Psoas muscle (tissue), 8 donors: ENCODE results near the gene GPRC5A. TPM values are rescaled to one million over a fixed set of nuclear protein-coding genes. Genes with fewer than 3 reads are reported as not detected.
A peak's percentile ranks its signal among the peaks of the same experiment; 100 is the strongest.

Source experiments
- ATAC-seq, 4 donors: fragments of 200-7000 bp; cut with Tn5 transposase; one replicate each; pipeline ENCODE4 v1.9.1; 2020; ENCODE audit warnings: moderate library complexity in 3 of 4, mild to moderate bottlenecking in 2 of 4
- DNase-seq, 2 donors: peaks; one replicate each; pipeline ENCODE4 v3.0.0-alpha.2; 2020
- H3K27ac ChIP-seq: fragments of 200-600 bp; one replicate; pipeline ENCODE4 v1.8.0; 2022
- H3K27me3 ChIP-seq, 3 donors: fragments of 200-600 bp in 1 of 3; one replicate each; pipeline versions ENCODE4 v1.6.1 to v1.8.0; 2013 to 2022; ENCODE audit warnings: low read length in 2 of 3, mild to moderate bottlenecking in 2 of 3, moderate library complexity in 1 of 3; ENCODE audit not compliant: insufficient read depth in 3 of 3
- H3K36me3 ChIP-seq, 2 donors: fragments of 200-600 bp in 1 of 2; one replicate each; pipeline versions ENCODE4 v1.6.1 to v1.8.0; 2013 to 2022; ENCODE audit warnings: low read depth in 1 of 2, mild to moderate bottlenecking in 1 of 2, moderate library complexity in 1 of 2; ENCODE audit not compliant: insufficient read depth in 1 of 2
- H3K4me1 ChIP-seq: fragments of 200-600 bp; one replicate; pipeline ENCODE4 v1.8.0; 2022
- H3K4me3 ChIP-seq: fragments of 200-600 bp; one replicate; pipeline ENCODE4 v1.8.0; 2022; ENCODE audit warnings: mild to moderate bottlenecking
- H3K9me3 ChIP-seq: fragments of 200-600 bp; one replicate; pipeline ENCODE4 v1.8.0; 2022
- CTCF ChIP-seq: fragments of 200-600 bp; IDR thresholded peaks from one replicate; pipeline ENCODE4 v1.8.0; 2022; ENCODE audit warnings: antibody characterized with exemption
- WGBS, 3 donors: extraction: QIAGEN DNeasy Blood & Tissue Kit; methylation state at CpG; one replicate each; pipeline versions ENCODE4 v1.1.6 to v1.1.7; 2013; 5-methylcytosine and 5-hydroxymethylcytosine counted together
- intact Hi-C, 2 donors: fragments of 100-400 bp; cut with DNase I; formaldehyde crosslinking; loops; one replicate each; pipeline versions ENCODE4 v1.11.0 to v1.14.2; 2022
- polyA plus RNA-seq, 3 donors: library from polyadenylated mRNA; stranded (reverse); fragments of 200-250 nt; gene quantifications; one replicate each; pipeline ENCODE4 v1.2.3, GENCODE V29; 2013
- total RNA-seq, 4 donors: library from RNA; stranded (reverse); fragmentation: NEBNext Ultra II Directional in 2 of 4; extraction: Animal tissue kit (Norgen Biotek cat#: 25700) in 2 of 4; gene quantifications; one replicate each; pipeline versions ENCODE4 v1.2.1 to v1.2.4, GENCODE V29; 2021 to 2023
- donor health status: healthy with polysubstance abuse.
- donor health status: DM: no; HTN: no; CAD: no; lungs with moderate emphysema.
- donor health status: Bipolar disorder and iron deficiency.
- donor health status: healthy.
- donor health status: DM: yes; HTN: yes; CAD: no.
- donor health status: DM: no; HTN: no; CAD: no.
- donor health status: DM: no; HTN: no; CAD: no.
- donor health status: DM: yes; HTN: yes; CAD: no.

The GPRC5A gene
- total and polyA plus RNA-seq, 7 donors, result 0.09 to 0.99 (median 0.28) TPM

GRCh38 chr12:12941450-12942350 lies 50.3 kb downstream of the GPRC5A start:
- no peaks in the 10 kb centered on the region for H3K9me3 ChIP-seq
- no peaks in the 10 kb centered on the region for H3K4me1 ChIP-seq
- WGBS, 3 donors, result 88 to 90% (median 89%) methylated on average over 10 of the region's 10 CpGs
- H3K27ac ChIP-seq, result no peak overlapping the region
- ATAC-seq (no peak), DNase-seq (no peak)
- H3K4me3 ChIP-seq, result no peak overlapping the region
- intact Hi-C loops, result no loop called here
- TF ChIP-seq CTCF, result no peak
- H3K27me3 ChIP-seq, result peaks cover 0 to 3% (median 0%) of the 10 kb centered on the region in 3 donors
- H3K36me3 ChIP-seq, result no peaks in the 10 kb centered on the region

- no peak overlapping the region for H3K27ac ChIP-seq
- no peak for TF ChIP-seq CTCF
- no peak overlapping the region for H3K4me3 ChIP-seq
- H3K27me3 ChIP-seq, result peaks cover 0 to 3% (median 0%) of the 10 kb centered on the region in 3 donors
- H3K36me3 ChIP-seq, result no peaks in the 10 kb centered on the region
- peak in 3 of 4 donors; percentile 27 to 56 (median 30) for ATAC-seq
- H3K4me1 ChIP-seq, result no peaks in the 10 kb centered on the region
- H3K9me3 ChIP-seq, result no peaks in the 10 kb centered on the region
- intact Hi-C loops, result no loop called here
- 87 to 88% (median 88%) methylated on average over 8 of the region's 8 CpGs for WGBS, 3 donors
- no peak for DNase-seq
Observed at GRCh38 chr12:12943586-12944260, 52.4 kb downstream of the GPRC5A start.

GRCh38 chr12:12945591-12945990 lies 54.2 kb downstream of the GPRC5A start:
- DNase-seq (no peak), ATAC-seq (no peak)
- Histone ChIP-seq H3K9me3 (no peaks in the 10 kb centered on the region), H3K36me3 (no peaks in the 10 kb centered on the region), H3K27me3 (peaks cover 0 to 3% (median 0%) of the 10 kb centered on the region in 3 donors), H3K4me1 (no peaks in the 10 kb centered on the region), H3K4me3 (no peak overlapping the region), H3K27ac (no peak overlapping the region)
- intact Hi-C loops, result no loop called here
- TF ChIP-seq CTCF, result no peak

- ATAC-seq (no peak), DNase-seq (no peak)
- H3K4me1 ChIP-seq, result no peaks in the 10 kb centered on the region
- no peak overlapping the region for H3K4me3 ChIP-seq
- intact Hi-C loops, result no loop called here
- no peak for TF ChIP-seq CTCF
- WGBS, 3 donors, result 75 to 87% (median 77%) methylated on average over 7 of the region's 7 CpGs
- no peak overlapping the region for H3K27ac ChIP-seq
- H3K36me3 ChIP-seq, result no peaks in the 10 kb centered on the region
- H3K9me3 ChIP-seq, result no peaks in the 10 kb centered on the region
- H3K27me3 ChIP-seq, result peaks cover 0 to 3% (median 0%) of the 10 kb centered on the region in 3 donors
Observed at GRCh38 chr12:12946686-12947355, 55.5 kb downstream of the GPRC5A start.
